ENCODE measurements around the gene DHX16. TPM values are rescaled to one million over a fixed set of nuclear protein-coding genes. Genes with fewer than 3 reads are reported as not detected.

Gene DHX16
- total and polyA plus RNA-seq, 9 of the 15 experiments (the other 6 are each of a cell fraction or from before 2014, with no cell fraction given) = 14.6 to 66.1 (median 47.5) TPM

DNA sequence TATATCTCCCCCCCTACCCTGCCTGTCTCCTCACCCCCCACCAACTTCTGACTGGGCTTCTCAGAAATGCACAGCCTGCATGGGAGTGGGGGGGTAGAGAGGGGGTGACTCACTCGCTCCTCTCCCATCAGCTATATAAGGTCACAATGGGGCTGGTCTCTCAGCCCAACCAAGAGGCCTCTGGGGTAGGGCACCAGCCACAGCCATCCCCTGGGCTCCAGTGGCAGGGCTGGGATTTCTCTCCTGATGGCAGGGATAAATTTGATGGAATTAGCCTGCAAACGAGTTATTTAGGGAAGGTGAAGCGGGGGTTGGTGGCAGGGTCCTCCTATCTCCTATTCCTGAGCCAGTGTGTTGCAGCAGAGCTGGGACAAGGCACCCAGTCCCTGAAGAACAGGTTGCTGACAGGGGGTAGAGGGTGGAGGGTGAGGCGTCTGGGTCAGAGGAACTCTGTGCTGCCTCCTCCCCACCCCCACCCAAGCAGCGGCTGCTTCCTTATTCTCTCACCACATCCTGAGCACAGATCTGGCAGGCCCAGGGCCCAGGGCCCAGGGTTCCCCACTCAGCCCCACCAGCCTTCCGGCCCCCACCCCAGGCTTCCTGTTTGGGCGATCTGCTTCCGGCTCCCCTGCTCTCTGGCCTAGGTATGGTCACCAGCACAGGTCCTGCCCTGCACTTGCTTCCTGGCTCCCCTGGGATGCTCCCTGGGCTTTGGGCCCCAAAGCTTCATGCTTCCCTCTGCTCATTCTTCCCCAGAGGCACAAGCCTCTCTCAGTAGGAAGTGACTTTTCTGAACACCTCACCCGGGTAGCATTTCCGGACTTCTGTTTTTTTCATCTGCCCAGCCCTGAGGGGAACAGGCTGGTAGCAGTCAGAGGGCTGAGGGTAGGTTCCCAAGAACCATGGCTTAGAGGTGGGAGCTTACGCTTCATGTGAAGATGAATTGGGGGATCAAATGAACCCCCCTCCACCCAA lies 9.6 kb upstream of the DHX16 start (continued):
- TF ChIP-seq NRF1 (conservative IDR thresholded peaks at IDR 0.05 in 1 of 2, IDR thresholded peaks at IDR 0.05 in 1 of 2) (peak in 1 of 2 experiments; percentile 51; a peak in 3 of 4 replicates), NEUROD1 (IDR thresholded peaks at IDR 0.05; ENCODE audit: borderline replicate concordance, low read depth, low read length, partially characterized antibody) (peak; percentile 11), GABPA (tag; conservative IDR thresholded peaks at IDR 0.05; ENCODE audit: low read depth) (peak; percentile 96), GABPB1 (CRISPR knock-in tag; IDR thresholded peaks at IDR 0.05) (peak; percentile 84), FOSL1 (tag; conservative IDR thresholded peaks at IDR 0.05) (peak; percentile 99), HMG20B (CRISPR knock-in tag; IDR thresholded peaks at IDR 0.05) (0 out of 2 replicates have a peak, but pooled peaks have one; percentile 25), HDAC6 (IDR thresholded peaks at IDR 0.05; ENCODE audit: low read depth, low read length) (no peak), EZH2 (IDR thresholded peaks at IDR 0.05; ENCODE audit: borderline replicate concordance, low read depth, low read length) (no peak), SMAD1 (IDR thresholded peaks at IDR 0.05; ENCODE audit: low read depth, low read length, partially characterized antibody) (peak; percentile 28), ZNF436 (CRISPR knock-in tag; IDR thresholded peaks at IDR 0.05) (no peak)
- TF ChIP-seq, protein P1, sequence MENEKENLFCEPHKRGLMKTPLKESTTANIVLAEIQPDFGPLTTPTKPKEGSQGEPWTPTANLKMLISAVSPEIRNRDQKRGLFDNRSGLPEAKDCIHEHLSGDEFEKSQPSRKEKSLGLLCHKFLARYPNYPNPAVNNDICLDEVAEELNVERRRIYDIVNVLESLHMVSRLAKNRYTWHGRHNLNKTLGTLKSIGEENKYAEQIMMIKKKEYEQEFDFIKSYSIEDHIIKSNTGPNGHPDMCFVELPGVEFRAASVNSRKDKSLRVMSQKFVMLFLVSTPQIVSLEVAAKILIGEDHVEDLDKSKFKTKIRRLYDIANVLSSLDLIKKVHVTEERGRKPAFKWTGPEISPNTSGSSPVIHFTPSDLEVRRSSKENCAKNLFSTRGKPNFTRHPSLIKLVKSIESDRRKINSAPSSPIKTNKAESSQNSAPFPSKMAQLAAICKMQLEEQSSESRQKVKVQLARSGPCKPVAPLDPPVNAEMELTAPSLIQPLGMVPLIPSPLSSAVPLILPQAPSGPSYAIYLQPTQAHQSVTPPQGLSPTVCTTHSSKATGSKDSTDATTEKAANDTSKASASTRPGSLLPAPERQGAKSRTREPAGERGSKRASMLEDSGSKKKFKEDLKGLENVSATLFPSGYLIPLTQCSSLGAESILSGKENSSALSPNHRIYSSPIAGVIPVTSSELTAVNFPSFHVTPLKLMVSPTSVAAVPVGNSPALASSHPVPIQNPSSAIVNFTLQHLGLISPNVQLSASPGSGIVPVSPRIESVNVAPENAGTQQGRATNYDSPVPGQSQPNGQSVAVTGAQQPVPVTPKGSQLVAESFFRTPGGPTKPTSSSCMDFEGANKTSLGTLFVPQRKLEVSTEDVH (IDR thresholded peaks at IDR 0.05; ENCODE audit: low read depth, partially characterized antibody) = peak; percentile 73
- TF ChIP-seq, protein P2, sequence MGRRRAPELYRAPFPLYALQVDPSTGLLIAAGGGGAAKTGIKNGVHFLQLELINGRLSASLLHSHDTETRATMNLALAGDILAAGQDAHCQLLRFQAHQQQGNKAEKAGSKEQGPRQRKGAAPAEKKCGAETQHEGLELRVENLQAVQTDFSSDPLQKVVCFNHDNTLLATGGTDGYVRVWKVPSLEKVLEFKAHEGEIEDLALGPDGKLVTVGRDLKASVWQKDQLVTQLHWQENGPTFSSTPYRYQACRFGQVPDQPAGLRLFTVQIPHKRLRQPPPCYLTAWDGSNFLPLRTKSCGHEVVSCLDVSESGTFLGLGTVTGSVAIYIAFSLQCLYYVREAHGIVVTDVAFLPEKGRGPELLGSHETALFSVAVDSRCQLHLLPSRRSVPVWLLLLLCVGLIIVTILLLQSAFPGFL (CRISPR knock-in tag; IDR thresholded peaks at IDR 0.05) = 0 out of 2 replicates have a peak, but pooled peaks have one; percentile 55
- TF ChIP-seq, protein P3, sequence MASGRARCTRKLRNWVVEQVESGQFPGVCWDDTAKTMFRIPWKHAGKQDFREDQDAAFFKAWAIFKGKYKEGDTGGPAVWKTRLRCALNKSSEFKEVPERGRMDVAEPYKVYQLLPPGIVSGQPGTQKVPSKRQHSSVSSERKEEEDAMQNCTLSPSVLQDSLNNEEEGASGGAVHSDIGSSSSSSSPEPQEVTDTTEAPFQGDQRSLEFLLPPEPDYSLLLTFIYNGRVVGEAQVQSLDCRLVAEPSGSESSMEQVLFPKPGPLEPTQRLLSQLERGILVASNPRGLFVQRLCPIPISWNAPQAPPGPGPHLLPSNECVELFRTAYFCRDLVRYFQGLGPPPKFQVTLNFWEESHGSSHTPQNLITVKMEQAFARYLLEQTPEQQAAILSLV (tag; IDR thresholded peaks at IDR 0.05) = peak; percentile 38; the same call in 1 of the 2 replicates
- TF ChIP-seq, protein P4, sequence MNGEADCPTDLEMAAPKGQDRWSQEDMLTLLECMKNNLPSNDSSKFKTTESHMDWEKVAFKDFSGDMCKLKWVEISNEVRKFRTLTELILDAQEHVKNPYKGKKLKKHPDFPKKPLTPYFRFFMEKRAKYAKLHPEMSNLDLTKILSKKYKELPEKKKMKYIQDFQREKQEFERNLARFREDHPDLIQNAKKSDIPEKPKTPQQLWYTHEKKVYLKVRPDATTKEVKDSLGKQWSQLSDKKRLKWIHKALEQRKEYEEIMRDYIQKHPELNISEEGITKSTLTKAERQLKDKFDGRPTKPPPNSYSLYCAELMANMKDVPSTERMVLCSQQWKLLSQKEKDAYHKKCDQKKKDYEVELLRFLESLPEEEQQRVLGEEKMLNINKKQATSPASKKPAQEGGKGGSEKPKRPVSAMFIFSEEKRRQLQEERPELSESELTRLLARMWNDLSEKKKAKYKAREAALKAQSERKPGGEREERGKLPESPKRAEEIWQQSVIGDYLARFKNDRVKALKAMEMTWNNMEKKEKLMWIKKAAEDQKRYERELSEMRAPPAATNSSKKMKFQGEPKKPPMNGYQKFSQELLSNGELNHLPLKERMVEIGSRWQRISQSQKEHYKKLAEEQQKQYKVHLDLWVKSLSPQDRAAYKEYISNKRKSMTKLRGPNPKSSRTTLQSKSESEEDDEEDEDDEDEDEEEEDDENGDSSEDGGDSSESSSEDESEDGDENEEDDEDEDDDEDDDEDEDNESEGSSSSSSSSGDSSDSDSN (IDR thresholded peaks at IDR 0.05; ENCODE audit: borderline replicate concordance in 1 of 2, low read depth in 2 of 2, low read length in 2 of 2) = peak; percentile 30 to 54; a peak in 1 of 4 replicates

Measured in K562 (cell line).